Peyer's patch (tissue), 4 donors: ENCODE results near the gene C2. TPM values are rescaled to one million over a fixed set of nuclear protein-coding genes. Genes with fewer than 3 reads are reported as not detected.
A peak's percentile ranks its signal among the peaks of the same experiment; 100 is the strongest.

ENCODE experiments used
- DNase-seq, 3 donors: peaks; one replicate each; pipeline ENCODE4 v3.0.0-alpha.2; 2017 to 2019
- H3K27ac ChIP-seq, 4 donors: fragments of 200-600 bp; sonication (generic); one replicate each; pipeline ENCODE4 v1.5.1; 2016 to 2019
- H3K27me3 ChIP-seq, 2 donors: fragments of 200-600 bp; sonication (generic); one replicate each; pipeline ENCODE4 v1.5.1; 2019
- H3K36me3 ChIP-seq, 3 donors: fragments of 200-600 bp; sonication (generic); one replicate each; pipeline ENCODE4 v1.5.1; 2016 to 2019
- H3K4me1 ChIP-seq, 4 donors: fragments of 200-600 bp; sonication (generic); one replicate each; pipeline ENCODE4 v1.5.1; 2016 to 2019
- H3K4me3 ChIP-seq, 4 donors: fragments of 200-600 bp; sonication (generic); 1 replicate in 3 of 4; 2 replicates in 1 of 4; pipeline ENCODE4 v1.5.1; 2016 to 2019; ENCODE audit warnings: mild to moderate bottlenecking in 1 of 4
- H3K9me3 ChIP-seq, 4 donors: fragments of 200-600 bp; sonication (generic); one replicate each; pipeline ENCODE4 v1.5.1; 2016 to 2019; ENCODE audit warnings: mild to moderate bottlenecking in 1 of 4
- POLR2A ChIP-seq, 2 donors: fragments of 450-650 bp; IDR thresholded peaks; one replicate each; pipeline ENCODE4 v1.5.1; 2017; ENCODE audit warnings: antibody characterized with exemption in 2 of 2, mild to moderate bottlenecking in 2 of 2, moderate library complexity in 2 of 2
- total RNA-seq, 4 donors: library from RNA; depleted of rRNA; stranded (reverse); fragments of >200 nt; gene quantifications; one replicate each; pipeline ENCODE4 v1.1.0, GENCODE V29; 2016
- TF ChIP-seq, protein P1 (sequence below), 6 experiments: fragments of 450-650 bp in 4 of 6; fragments of 200-600 bp in 2 of 6; sonication (generic) in 1 of 6; IDR thresholded peaks; one replicate each; pipeline ENCODE4 v1.5.1; 2017 to 2019; ENCODE audit warnings: antibody characterized with exemption in 6 of 6, mild to moderate bottlenecking in 3 of 6, moderate library complexity in 1 of 6

The C2 gene
- total RNA-seq, 4 donors from 2014 or later: 15.3 to 63.2 (median 38.4) TPM

DNA sequence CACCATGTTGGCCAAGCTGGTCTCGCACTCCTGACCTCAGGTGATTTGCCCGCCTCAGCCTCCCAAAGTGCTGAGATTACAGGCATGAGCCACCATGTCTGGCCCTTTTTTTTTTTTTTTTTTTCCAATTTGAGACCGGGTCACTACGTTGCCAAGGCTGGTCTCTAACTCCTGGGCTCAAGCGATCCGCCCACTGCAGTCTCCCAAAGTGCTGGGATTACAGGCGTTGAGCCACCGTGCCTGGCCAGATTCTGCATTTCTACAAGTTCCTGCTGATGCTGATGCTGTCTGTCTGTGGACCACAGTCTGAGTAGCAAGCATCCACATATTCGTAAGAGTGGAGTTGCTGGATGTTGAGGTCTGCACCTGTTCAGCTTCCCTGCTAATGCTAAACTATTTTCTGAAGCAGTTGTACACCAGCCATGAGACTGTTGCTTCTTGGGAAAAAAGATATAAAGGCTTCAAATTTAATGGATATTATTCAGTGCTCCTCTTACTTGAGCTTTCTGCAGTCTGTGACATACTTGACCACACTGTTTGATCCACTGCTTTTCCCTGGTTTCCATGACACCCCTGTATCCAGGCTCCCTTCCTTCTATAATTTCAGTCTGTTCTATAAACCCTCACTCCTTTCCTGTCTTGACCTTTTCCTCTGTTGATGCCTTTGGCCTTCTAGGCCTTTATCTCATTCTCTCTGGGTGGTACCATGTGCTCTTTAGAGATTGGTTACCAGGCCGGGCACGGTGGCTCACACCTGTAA is 15.5 kb upstream of the C2 start:
- Histone ChIP-seq H3K27me3 (no peaks in the 10 kb centered on the region), H3K4me1 (no peaks in the 10 kb centered on the region), H3K4me3 (no peak overlapping the region), H3K27ac (peak overlapping the region in 1 of 4 donors; percentile 10), H3K9me3 (no peaks in the 10 kb centered on the region), H3K36me3 (no peaks in the 10 kb centered on the region)
- no peak for DNase-seq
- TF ChIP-seq, protein P1, sequence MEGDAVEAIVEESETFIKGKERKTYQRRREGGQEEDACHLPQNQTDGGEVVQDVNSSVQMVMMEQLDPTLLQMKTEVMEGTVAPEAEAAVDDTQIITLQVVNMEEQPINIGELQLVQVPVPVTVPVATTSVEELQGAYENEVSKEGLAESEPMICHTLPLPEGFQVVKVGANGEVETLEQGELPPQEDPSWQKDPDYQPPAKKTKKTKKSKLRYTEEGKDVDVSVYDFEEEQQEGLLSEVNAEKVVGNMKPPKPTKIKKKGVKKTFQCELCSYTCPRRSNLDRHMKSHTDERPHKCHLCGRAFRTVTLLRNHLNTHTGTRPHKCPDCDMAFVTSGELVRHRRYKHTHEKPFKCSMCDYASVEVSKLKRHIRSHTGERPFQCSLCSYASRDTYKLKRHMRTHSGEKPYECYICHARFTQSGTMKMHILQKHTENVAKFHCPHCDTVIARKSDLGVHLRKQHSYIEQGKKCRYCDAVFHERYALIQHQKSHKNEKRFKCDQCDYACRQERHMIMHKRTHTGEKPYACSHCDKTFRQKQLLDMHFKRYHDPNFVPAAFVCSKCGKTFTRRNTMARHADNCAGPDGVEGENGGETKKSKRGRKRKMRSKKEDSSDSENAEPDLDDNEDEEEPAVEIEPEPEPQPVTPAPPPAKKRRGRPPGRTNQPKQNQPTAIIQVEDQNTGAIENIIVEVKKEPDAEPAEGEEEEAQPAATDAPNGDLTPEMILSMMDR (IDR thresholded peaks at IDR 0.05): no peak
- no peak for TF ChIP-seq POLR2A (IDR thresholded peaks at IDR 0.05)

DNA sequence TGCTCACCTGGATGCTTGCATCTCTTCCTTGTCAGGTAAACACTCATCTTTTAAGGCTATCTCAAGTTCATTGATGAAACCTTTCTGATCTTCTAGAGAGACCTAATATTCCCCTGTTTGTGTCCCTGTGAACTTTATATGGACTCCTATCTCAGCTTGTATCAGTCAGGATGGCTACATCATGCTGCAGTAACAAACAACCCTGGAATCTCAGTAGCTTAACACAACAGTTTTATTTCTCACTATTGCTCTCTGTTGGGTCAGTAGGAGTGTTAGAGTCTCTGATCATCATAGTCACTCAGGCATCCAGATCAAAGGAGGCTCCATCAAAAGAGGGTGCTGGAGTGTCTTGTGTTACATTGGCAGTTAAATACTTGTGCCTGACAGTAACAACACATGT is 12.2 kb upstream of the C2 start:
- no peaks in the 10 kb centered on the region for H3K4me1 ChIP-seq
- no peak for DNase-seq

DNA sequence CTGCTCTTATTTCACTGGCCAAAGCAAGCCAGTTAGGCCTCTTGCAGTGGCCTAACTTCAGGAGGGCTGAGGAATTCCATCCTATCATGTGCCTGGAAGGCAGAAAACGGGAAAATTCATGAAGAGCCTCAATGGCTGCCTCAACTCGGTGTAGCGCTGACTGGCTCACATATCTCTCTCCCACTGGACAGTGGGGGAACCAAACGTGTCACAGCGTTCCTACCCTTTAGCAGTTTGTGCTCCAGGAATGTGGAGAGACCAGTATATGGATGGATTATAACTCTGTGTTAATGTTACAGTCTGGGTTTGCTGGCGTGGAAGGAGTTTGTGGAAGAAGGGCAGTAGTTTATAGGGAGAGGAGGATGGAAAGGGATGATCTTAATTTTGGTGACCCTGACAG is 11.8 kb upstream of the C2 start:
- no peaks in the 10 kb centered on the region for H3K4me1 ChIP-seq
- H3K36me3 ChIP-seq: no peaks in the 10 kb centered on the region
- no peak overlapping the region for H3K27ac ChIP-seq
- DNase-seq: no peak
- no peaks in the 10 kb centered on the region for H3K9me3 ChIP-seq
- no peak overlapping the region for H3K4me3 ChIP-seq
- TF ChIP-seq, protein P1 (IDR thresholded peaks at IDR 0.05): no peak
- no peak for TF ChIP-seq POLR2A (IDR thresholded peaks at IDR 0.05)
- H3K27me3 ChIP-seq: no peaks in the 10 kb centered on the region

More for the DNA sequence above, 12.2 kb upstream of the C2 start:
- Histone ChIP-seq H3K27me3 (no peaks in the 10 kb centered on the region), H3K9me3 (no peaks in the 10 kb centered on the region), H3K27ac (no peak overlapping the region), H3K4me3 (no peak overlapping the region), H3K36me3 (no peaks in the 10 kb centered on the region)
- no peak for TF ChIP-seq POLR2A (IDR thresholded peaks at IDR 0.05)
- TF ChIP-seq, protein P1 (IDR thresholded peaks at IDR 0.05): no peak

DNA sequence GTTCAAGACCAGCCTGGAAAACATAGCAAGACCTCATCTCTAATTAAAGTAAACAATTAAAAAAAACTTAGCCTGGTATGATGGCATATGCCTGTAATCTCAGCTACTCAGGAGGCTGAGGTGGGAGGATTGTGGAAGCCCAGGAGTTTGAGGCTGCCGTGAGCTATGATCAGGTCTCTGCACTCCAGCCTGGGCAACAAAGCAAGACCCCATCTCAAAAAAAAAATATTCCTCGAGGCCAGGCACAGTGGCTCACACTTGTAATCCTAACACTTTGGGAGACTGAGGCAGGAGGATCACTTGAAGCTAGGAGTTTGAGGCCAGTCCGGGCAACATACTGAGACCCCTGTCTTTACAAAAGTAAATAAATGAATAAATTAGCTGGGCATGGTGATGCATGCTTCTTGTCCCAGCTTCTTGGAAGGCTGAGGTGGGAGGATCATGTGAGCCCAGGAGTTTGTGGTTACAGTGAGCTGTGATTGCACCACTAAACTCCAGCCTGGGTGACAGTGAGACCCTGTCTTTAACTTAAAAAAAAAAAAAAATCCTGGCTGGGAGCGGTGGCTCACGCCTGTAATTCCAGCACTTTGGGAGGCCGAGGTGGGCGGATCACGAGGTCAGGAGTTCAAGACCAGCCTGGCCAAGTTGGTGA is 9.3 kb upstream of the C2 start:
- Histone ChIP-seq H3K27me3 (no peaks in the 10 kb centered on the region), H3K9me3 (no peaks in the 10 kb centered on the region), H3K4me1 (no peaks in the 10 kb centered on the region), H3K4me3 (no peak overlapping the region), H3K27ac (no peak overlapping the region), H3K36me3 (no peaks in the 10 kb centered on the region)
- DNase-seq: no peak
- TF ChIP-seq, protein P1 (IDR thresholded peaks at IDR 0.05): no peak
- TF ChIP-seq POLR2A (IDR thresholded peaks at IDR 0.05): no peak

DNA sequence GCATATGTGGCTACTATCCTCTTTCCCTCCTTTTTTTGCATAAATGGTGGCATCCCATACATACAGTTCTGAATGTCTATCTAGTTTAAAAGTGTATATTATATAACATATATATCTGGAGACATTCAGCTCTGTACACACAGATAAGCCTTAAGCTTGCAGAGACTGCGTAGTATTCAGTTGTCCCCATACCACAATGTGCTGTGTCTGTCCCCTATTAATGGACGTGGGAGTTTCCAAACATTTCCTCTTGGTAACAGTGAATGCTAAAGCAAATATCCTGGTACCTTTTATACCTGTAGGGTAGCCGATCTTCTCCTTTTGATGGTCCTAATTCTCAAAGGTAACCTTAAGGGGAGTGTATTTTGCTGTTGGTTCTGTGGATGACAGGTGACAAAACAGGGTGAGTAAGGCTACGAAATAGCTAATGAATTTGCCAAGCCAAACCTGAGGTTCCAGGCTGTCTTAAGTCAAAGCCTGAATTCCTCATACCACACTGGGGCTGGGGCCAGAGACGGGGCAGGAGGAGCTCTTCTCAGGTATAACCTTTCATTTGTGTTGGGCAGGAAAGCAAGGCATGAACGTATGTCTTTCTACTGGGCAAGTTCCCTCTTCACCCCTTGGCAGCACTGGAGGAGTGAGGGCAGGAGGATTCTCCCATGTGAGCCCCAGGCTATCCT is 7.8 kb upstream of the C2 start:
- H3K4me1 ChIP-seq: no peaks in the 10 kb centered on the region
- DNase-seq: no peak
- no peak overlapping the region for H3K27ac ChIP-seq
- TF ChIP-seq POLR2A (IDR thresholded peaks at IDR 0.05): no peak
- TF ChIP-seq, protein P1 (IDR thresholded peaks at IDR 0.05): no peak
- H3K27me3 ChIP-seq: no peaks in the 10 kb centered on the region
- H3K4me3 ChIP-seq: no peak overlapping the region
- no peaks in the 10 kb centered on the region for H3K36me3 ChIP-seq
- no peaks in the 10 kb centered on the region for H3K9me3 ChIP-seq
